ENCODE data around the gene CD8B. TPM values are rescaled to one million over a fixed set of nuclear protein-coding genes. Genes with fewer than 3 reads are reported as not detected.
A peak's percentile ranks its signal among the peaks of the same experiment; 100 is the strongest.

The CD8B gene
- total RNA-seq, 1 donor from 2014 or later = not detected

DNA sequence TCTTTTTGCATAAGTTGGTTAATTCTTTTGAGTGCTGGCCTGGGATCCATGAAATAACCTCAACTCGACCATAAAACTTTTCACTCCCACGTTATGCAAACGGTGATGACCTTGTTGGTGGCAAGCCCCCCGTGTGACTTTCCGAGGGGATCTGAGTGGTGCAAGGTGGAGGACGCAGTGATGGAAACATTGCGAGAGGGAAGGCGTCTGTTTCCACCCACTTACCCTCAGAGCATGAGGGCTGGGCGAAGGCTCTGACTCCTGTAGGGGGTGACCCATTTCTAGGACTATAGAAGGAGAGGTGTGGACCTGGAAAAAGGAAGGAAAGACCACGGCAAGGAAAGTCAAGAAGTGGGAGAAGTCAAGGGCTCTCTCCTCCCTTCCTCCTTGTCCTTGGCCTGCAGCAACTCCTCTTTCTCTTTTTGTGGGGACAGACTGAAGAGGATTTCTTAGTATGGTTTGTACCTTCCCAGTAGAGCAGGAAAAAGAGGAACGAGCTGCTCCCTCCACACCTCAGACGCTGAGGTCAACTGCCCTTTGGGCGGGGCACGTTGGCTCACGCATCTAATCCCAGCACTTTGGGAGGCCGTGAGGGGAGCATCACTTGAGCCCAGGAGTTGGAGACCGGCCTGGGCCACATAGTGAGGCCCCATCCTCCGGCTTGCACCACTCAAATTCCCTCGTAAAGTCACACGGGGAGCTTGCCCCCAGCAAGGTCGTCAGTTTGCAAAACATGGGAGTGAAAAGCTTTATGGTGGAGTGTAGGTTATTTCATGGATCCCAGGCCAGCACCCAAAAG lies 55.4 kb downstream of the CD8B start:
- H3K9me3 Mint-ChIP-seq = no peaks in the 10 kb centered on the region
- H3K4me1 Mint-ChIP-seq = peaks cover 8% of the 10 kb centered on the region
- no peaks in the 10 kb centered on the region for H3K36me3 Mint-ChIP-seq
- TF ChIP-seq, protein P1, sequence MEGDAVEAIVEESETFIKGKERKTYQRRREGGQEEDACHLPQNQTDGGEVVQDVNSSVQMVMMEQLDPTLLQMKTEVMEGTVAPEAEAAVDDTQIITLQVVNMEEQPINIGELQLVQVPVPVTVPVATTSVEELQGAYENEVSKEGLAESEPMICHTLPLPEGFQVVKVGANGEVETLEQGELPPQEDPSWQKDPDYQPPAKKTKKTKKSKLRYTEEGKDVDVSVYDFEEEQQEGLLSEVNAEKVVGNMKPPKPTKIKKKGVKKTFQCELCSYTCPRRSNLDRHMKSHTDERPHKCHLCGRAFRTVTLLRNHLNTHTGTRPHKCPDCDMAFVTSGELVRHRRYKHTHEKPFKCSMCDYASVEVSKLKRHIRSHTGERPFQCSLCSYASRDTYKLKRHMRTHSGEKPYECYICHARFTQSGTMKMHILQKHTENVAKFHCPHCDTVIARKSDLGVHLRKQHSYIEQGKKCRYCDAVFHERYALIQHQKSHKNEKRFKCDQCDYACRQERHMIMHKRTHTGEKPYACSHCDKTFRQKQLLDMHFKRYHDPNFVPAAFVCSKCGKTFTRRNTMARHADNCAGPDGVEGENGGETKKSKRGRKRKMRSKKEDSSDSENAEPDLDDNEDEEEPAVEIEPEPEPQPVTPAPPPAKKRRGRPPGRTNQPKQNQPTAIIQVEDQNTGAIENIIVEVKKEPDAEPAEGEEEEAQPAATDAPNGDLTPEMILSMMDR (IDR thresholded peaks at IDR 0.05; ENCODE audit: unreplicated experiment) = no peak
- peaks cover 23% of the 10 kb centered on the region for H3K27me3 Mint-ChIP-seq (ENCODE audit: low read depth)
- no peak overlapping the region for H3K27ac Mint-ChIP-seq
- DNase-seq (ENCODE audit: low spot score in 2 of 2, unreplicated experiment in 2 of 2) = no peak
- peak overlapping the region; percentile 34 for H3K4me3 Mint-ChIP-seq

DNA sequence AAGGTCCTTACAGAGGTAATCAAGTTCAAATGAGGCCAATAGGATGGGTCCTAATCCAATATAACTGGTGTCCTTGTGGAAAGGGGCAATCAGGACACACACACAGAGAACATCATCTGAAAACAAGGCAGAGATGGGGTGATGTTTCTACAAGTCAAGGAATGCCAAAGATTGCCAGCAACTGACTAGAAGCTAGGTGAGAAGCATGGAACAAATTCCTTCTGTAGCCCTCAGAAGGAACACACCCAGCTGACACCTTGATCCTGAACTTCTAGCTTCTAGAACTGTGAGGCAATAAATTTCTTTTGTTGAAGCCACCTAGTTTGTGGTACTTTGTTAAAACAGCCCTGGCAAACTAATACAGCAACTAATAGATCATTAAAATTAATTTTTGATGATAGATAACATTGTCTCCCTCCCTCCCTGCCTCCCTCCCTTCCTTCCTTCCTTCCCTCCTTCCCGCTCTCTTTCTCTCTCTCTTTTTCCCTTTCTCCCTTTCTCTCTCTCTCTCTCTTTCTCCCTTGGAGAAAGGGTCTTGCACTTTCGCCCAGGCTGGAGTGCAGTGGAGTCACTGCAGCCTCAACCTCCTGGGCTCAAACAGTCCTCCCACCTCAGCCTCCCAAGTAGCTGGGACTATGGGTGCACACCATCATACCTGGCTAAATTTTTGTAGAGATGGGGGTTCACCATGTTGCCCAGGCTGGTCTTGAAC lies 60.7 kb downstream of the CD8B start:
- Mint-ChIP-seq H3K4me1 (no peaks in the 10 kb centered on the region), H3K4me3 (no peak overlapping the region), H3K36me3 (peaks cover 1% of the 10 kb centered on the region), H3K27me3 (ENCODE audit: low read depth) (peaks cover 28% of the 10 kb centered on the region), H3K27ac (no peak overlapping the region), H3K9me3 (peaks cover 14% of the 10 kb centered on the region)
- DNase-seq (ENCODE audit: low spot score in 2 of 2, unreplicated experiment in 2 of 2) = no peak
- TF ChIP-seq, protein P1 (IDR thresholded peaks at IDR 0.05; ENCODE audit: unreplicated experiment) = no peak

GRCh38 chr2:86794861-86795260 lies 66.8 kb downstream of the CD8B start:
- peaks cover 4% of the 10 kb centered on the region for H3K36me3 Mint-ChIP-seq
- H3K27me3 Mint-ChIP-seq (ENCODE audit: low read depth) = peaks cover 72% of the 10 kb centered on the region
- peaks cover 23% of the 10 kb centered on the region for H3K9me3 Mint-ChIP-seq
- TF ChIP-seq, protein P1 (IDR thresholded peaks at IDR 0.05; ENCODE audit: unreplicated experiment) = no peak
- H3K27ac Mint-ChIP-seq = no peak overlapping the region
- H3K4me1 Mint-ChIP-seq = peaks cover 17% of the 10 kb centered on the region
- no peak overlapping the region for H3K4me3 Mint-ChIP-seq
- DNase-seq (ENCODE audit: low spot score in 2 of 2, unreplicated experiment in 2 of 2) = no peak

DNA sequence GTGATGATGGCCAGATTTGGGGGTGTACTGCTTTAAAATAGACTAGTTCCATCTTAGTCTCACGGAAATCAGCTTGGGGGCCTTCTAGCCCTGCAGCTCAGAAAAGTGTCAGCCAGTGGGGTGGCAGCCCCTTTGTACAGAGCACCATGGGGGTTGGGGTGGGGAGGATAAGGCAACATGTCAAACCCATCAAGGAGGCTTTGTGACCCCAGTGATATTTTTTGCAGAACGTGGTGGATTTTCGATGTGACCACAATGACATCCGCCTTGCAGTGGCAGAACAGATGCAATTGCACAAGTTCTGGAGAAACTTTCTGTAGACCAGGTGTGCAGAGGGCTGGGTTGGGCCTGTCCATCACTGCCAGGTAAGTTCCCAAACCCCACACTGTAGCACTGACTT lies 67.9 kb downstream of the CD8B start:
- H3K27ac Mint-ChIP-seq = no peak overlapping the region
- H3K4me1 Mint-ChIP-seq = peaks cover 22% of the 10 kb centered on the region
- peaks cover 82% of the 10 kb centered on the region for H3K27me3 Mint-ChIP-seq (ENCODE audit: low read depth)
- TF ChIP-seq, protein P1 (IDR thresholded peaks at IDR 0.05; ENCODE audit: unreplicated experiment) = no peak
- DNase-seq (ENCODE audit: low spot score in 2 of 2, unreplicated experiment in 2 of 2) = no peak
- peaks cover 23% of the 10 kb centered on the region for H3K9me3 Mint-ChIP-seq
- H3K4me3 Mint-ChIP-seq = no peak overlapping the region
- H3K36me3 Mint-ChIP-seq = peaks cover 4% of the 10 kb centered on the region

GRCh38 chr2:86791573-86791972 lies 70.1 kb downstream of the CD8B start:
- H3K4me1 Mint-ChIP-seq = peaks cover 26% of the 10 kb centered on the region
- H3K9me3 Mint-ChIP-seq = peaks cover 15% of the 10 kb centered on the region
- peaks cover 94% of the 10 kb centered on the region for H3K27me3 Mint-ChIP-seq (ENCODE audit: low read depth)
- TF ChIP-seq, protein P1 (IDR thresholded peaks at IDR 0.05; ENCODE audit: unreplicated experiment) = no peak
- H3K4me3 Mint-ChIP-seq = peak overlapping the region; percentile 39
- H3K27ac Mint-ChIP-seq = no peak overlapping the region
- H3K36me3 Mint-ChIP-seq = peaks cover 4% of the 10 kb centered on the region
- DNase-seq (ENCODE audit: low spot score in 2 of 2, unreplicated experiment in 2 of 2) = no peak

Measured in mesothelial cell of epicardium (in vitro differentiated cells).